Nephron progenitor cell (in vitro differentiated cells): Measurements from ENCODE around the gene ADAM22.

Experiments used
- DNase-seq: peaks from one replicate; pipeline ENCODE4 v3.0.0; 2021
- H3K27ac Mint-ChIP-seq: 2 replicates; pipeline ENCODE4 v1.8.0; 2021; ENCODE audit warnings: mild to moderate bottlenecking, moderate library complexity, mixed read lengths
- H3K27me3 Mint-ChIP-seq: 2 replicates; pipeline ENCODE4 v1.8.0; 2021; ENCODE audit warnings: mild to moderate bottlenecking, low read depth, mixed read lengths; ENCODE audit not compliant: poor library complexity
- H3K36me3 Mint-ChIP-seq: 2 replicates; pipeline ENCODE4 v1.8.0; 2021; ENCODE audit warnings: low read depth, mixed read lengths
- H3K4me1 Mint-ChIP-seq: 2 replicates; pipeline ENCODE4 v1.8.0; 2021; ENCODE audit warnings: mixed read lengths
- H3K4me3 Mint-ChIP-seq: 2 replicates; pipeline ENCODE4 v1.8.0; 2021; ENCODE audit warnings: mild to moderate bottlenecking, moderate library complexity, mixed read lengths
- H3K9me3 Mint-ChIP-seq: 2 replicates; pipeline ENCODE4 v1.8.0; 2021; ENCODE audit warnings: mild to moderate bottlenecking, moderate library complexity, mixed read lengths
- TF ChIP-seq, protein P1 (sequence below): fragments of 200-600 bp; sonication (generic); IDR thresholded peaks from 2 replicates; pipeline ENCODE4 v1.5.0; 2021; ENCODE audit warnings: antibody characterized with exemption

ADAM22 gene

DNA sequence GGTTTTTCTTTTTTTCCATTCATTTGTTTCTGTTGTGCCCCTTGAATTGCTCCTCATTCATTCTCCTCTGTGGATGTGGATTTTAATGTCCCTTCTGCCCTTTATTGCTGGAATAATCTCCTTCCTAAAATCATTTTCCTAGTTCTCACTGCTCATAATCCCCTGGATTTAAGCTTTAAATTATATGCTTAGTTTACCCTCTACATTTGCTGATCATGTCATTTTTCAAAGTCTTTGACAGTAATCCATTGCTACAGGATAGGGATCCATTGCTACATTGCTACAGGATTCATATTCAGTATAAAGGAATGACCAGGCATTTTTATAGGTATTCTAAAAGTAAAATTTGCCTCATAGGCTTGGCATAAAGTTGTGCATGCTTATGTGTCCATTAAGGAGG, 14.3 kb downstream of the ADAM22 start:
- no peak for DNase-seq
- no peaks in the 10 kb centered on the region for H3K4me1 Mint-ChIP-seq
- no peaks in the 10 kb centered on the region for H3K27me3 Mint-ChIP-seq
- H3K27ac Mint-ChIP-seq = no peak overlapping the region
- peaks cover 6% of the 10 kb centered on the region for H3K36me3 Mint-ChIP-seq
- no peak overlapping the region for H3K4me3 Mint-ChIP-seq
- TF ChIP-seq, protein P1, sequence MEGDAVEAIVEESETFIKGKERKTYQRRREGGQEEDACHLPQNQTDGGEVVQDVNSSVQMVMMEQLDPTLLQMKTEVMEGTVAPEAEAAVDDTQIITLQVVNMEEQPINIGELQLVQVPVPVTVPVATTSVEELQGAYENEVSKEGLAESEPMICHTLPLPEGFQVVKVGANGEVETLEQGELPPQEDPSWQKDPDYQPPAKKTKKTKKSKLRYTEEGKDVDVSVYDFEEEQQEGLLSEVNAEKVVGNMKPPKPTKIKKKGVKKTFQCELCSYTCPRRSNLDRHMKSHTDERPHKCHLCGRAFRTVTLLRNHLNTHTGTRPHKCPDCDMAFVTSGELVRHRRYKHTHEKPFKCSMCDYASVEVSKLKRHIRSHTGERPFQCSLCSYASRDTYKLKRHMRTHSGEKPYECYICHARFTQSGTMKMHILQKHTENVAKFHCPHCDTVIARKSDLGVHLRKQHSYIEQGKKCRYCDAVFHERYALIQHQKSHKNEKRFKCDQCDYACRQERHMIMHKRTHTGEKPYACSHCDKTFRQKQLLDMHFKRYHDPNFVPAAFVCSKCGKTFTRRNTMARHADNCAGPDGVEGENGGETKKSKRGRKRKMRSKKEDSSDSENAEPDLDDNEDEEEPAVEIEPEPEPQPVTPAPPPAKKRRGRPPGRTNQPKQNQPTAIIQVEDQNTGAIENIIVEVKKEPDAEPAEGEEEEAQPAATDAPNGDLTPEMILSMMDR = no peak
- peaks cover 8% of the 10 kb centered on the region for H3K9me3 Mint-ChIP-seq

DNA sequence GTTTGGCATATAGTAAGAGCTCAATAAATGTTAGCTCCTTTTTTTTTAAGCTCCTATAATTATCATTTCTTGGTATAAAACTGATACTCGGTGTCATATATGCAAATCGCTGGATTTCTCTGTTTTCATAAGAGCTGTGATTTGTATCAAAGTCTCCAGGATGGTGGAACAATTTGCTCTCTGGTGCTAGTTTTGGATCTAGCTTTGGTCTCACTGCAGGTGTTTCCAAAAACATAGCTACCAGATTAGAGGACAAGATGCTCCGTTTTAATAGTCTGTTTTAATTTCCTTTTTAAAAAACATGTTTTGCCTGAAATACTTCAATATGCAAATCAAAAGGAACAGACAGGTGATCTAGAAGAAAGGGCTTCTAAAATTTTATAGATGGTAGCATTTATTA, 25.3 kb downstream of the ADAM22 start:
- no peak overlapping the region for H3K4me3 Mint-ChIP-seq
- H3K36me3 Mint-ChIP-seq = peaks cover 18% of the 10 kb centered on the region
- H3K4me1 Mint-ChIP-seq = no peaks in the 10 kb centered on the region
- DNase-seq = no peak
- H3K9me3 Mint-ChIP-seq = peaks cover 24% of the 10 kb centered on the region
- TF ChIP-seq, protein P1 = no peak
- H3K27ac Mint-ChIP-seq = no peak overlapping the region
- H3K27me3 Mint-ChIP-seq = peaks cover 3% of the 10 kb centered on the region

DNA sequence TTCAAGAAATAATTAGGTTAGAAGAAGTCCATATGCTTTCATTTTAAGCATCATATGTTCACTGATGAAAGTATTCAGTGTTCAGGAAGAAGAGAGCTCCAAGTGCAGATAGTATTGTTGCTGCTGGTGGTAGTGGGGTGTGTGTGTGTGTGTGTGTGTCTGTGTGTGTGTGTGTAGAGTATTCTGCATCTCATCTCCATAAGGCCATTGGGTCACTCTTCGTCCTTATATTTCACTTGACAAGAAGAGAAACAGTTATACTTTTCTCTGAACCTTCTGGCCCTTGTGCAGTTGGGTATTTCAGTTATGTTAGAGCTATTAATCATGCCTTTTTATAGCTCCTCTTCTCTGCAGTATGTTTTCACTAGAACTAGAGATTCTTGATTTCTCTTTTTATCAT, 26.2 kb downstream of the ADAM22 start:
- Mint-ChIP-seq H3K27me3 (peaks cover 3% of the 10 kb centered on the region), H3K36me3 (peaks cover 18% of the 10 kb centered on the region), H3K27ac (no peak overlapping the region), H3K9me3 (peaks cover 15% of the 10 kb centered on the region), H3K4me3 (no peak overlapping the region), H3K4me1 (no peaks in the 10 kb centered on the region)
- no peak for DNase-seq
- TF ChIP-seq, protein P1 = no peak

DNA sequence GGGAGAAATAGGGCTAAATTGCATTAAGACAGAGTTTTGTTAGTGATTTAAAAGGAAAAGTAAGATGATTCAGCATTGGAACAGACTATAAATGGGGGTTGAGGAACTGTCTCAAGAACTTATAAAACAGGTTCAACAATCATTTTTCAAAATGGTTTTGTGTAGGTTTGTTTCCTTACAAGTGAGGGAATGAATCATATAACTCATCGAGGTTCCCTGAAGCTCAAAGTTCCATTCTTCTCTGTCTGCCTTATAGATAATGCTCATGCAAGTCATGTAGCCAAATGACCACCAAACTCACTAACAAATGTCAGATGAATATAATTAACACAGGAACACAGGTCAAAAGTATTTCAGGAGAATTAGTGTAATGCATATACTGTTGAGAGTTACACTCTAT, 27.7 kb downstream of the ADAM22 start:
- no peak for DNase-seq
- Mint-ChIP-seq H3K36me3 (peaks cover 19% of the 10 kb centered on the region), H3K4me3 (no peak overlapping the region), H3K27me3 (peaks cover 3% of the 10 kb centered on the region), H3K27ac (peak overlapping the region; percentile 9), H3K4me1 (no peaks in the 10 kb centered on the region), H3K9me3 (peaks cover 5% of the 10 kb centered on the region)
- TF ChIP-seq, protein P1 = no peak

DNA sequence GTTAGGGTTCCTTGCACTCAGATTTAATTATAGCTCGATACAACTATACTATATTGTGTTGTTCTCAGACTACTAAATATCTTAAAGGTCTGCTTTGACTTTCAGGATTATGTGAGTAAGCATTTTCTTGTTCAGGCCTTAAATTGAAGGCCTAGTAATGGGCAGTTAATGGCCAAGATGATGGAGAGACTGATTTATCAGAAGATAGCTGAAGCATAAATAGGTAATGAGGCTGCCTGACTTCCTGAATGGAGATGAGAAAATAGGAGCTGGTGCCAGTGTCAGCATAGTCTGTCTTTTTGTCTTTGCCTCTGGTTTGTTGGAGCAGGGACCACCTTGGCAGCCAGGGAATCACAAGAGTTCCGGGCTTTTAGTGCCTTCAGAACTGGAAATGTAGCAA, 32.2 kb downstream of the ADAM22 start:
- H3K9me3 Mint-ChIP-seq = no peaks in the 10 kb centered on the region
- no peaks in the 10 kb centered on the region for H3K27me3 Mint-ChIP-seq
- no peak overlapping the region for H3K27ac Mint-ChIP-seq
- no peak overlapping the region for H3K4me3 Mint-ChIP-seq
- TF ChIP-seq, protein P1 = no peak
- no peaks in the 10 kb centered on the region for H3K4me1 Mint-ChIP-seq
- no peak for DNase-seq
- peaks cover 5% of the 10 kb centered on the region for H3K36me3 Mint-ChIP-seq

DNA sequence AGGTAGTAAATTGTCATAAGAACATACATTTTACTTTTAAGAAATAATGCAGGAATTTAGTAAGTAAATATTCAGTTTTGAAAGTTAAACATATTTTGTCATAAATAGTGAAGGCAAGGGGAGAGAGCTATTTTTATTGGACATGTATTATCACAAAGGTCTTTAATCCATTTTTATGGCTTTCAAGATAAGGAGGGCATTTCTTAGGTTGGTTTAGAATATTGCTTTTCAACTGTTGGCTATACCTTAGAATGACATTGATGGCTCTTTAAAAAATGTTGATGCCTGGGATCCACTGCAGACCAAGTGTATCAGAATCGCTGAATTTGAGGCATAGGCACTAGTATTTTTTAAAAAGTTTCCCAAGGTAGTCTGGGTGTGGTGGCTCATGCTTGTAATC, 34.0 kb downstream of the ADAM22 start:
- Mint-ChIP-seq H3K27me3 (no peaks in the 10 kb centered on the region), H3K27ac (no peak overlapping the region), H3K4me3 (no peak overlapping the region), H3K36me3 (peaks cover 12% of the 10 kb centered on the region), H3K4me1 (no peaks in the 10 kb centered on the region), H3K9me3 (peaks cover 4% of the 10 kb centered on the region)
- DNase-seq = no peak
- TF ChIP-seq, protein P1 = no peak
